CD4-positive, alpha-beta T cell treated with Interferon gamma for 1 hour (primary cell): ENCODE measurements around the gene APOBEC3C.
A peak's percentile ranks its signal among the peaks of the same experiment; 100 is the strongest.
"Not testable (repeated sequence)": the region's sequence is repeated elsewhere in the genome, so short reads cannot be mapped to it uniquely, and the experiment has no call there.

Source experiments
- DNase-seq: peaks from one replicate; pipeline ENCODE4 v3.0.0-alpha.2; 2020

Gene APOBEC3C

GRCh38 chr22:38984224-38984623, 29.8 kb upstream of the APOBEC3C start:
- DNase-seq: no peak

GRCh38 chr22:38984784-38985757, 29.0 kb upstream of the APOBEC3C start:
- DNase-seq: peak; percentile 82

- DNase-seq: no peak
Observed at GRCh38 chr22:38986629-38987028, 27.4 kb upstream of the APOBEC3C start.

- no peak for DNase-seq
Observed at GRCh38 chr22:38987171-38987895, 26.7 kb upstream of the APOBEC3C start.

GRCh38 chr22:38989466-38989865, 24.6 kb upstream of the APOBEC3C start:
- no peak for DNase-seq

- DNase-seq: not testable (repeated sequence)
Observed at GRCh38 chr22:38992871-38993371, 21.1 kb upstream of the APOBEC3C start.

GRCh38 chr22:38996105-38996504, 18.0 kb upstream of the APOBEC3C start:
- no peak for DNase-seq

GRCh38 chr22:38997518-38997917, 16.5 kb upstream of the APOBEC3C start:
- no peak for DNase-seq

- peak; percentile 78 for DNase-seq
Observed at GRCh38 chr22:39003165-39003638, 10.9 kb upstream of the APOBEC3C start.

GRCh38 chr22:39007177-39007576, 6.9 kb upstream of the APOBEC3C start:
- DNase-seq: no peak

- DNase-seq: not testable (repeated sequence)
Observed at GRCh38 chr22:39008271-39008850, 5.7 kb upstream of the APOBEC3C start.

- DNase-seq: no peak
Observed at GRCh38 chr22:39010946-39011345, 3.1 kb upstream of the APOBEC3C start.

- DNase-seq: no peak
Observed at GRCh38 chr22:39012533-39013511, 1.2 kb upstream of the APOBEC3C start.

- DNase-seq: not testable (repeated sequence)
Observed at GRCh38 chr22:39013561-39013941, 506 bp upstream of the APOBEC3C start.

GRCh38 chr22:39014723-39015121, 665 bp downstream of the APOBEC3C start:
- DNase-seq: not testable (repeated sequence)

- DNase-seq: no peak
Observed at GRCh38 chr22:39016592-39016991, 2.5 kb downstream of the APOBEC3C start.

- no peak for DNase-seq
Observed at GRCh38 chr22:39017596-39018365, 3.7 kb downstream of the APOBEC3C start.

- DNase-seq: not testable (repeated sequence)
Observed at GRCh38 chr22:39020021-39020651, 6.1 kb downstream of the APOBEC3C start.

GRCh38 chr22:39021552-39022250, 7.6 kb downstream of the APOBEC3C start:
- DNase-seq: no peak
